ENCODE results near the gene SSC4D. TPM values are rescaled to one million over a fixed set of nuclear protein-coding genes. Genes with fewer than 3 reads are reported as not detected.

Gene SSC4D
- total and polyA plus RNA-seq, 9 of the 15 experiments (the other 6 are each of a cell fraction or from before 2014, with no cell fraction given), result 0.06 to 1.1 (median 0.85) TPM; not detected in 1

GRCh38 chr7:76393116-76394031 is 16.1 kb downstream of the SSC4D start (continued):
- TF ChIP-seq EHMT2 (IDR thresholded peaks at IDR 0.05) (no peak), RAD51 (IDR thresholded peaks at IDR 0.05; ENCODE audit: borderline replicate concordance, low read depth) (0 out of 2 replicates have a peak, but pooled peaks have one; percentile 34), TBL1XR1 (IDR thresholded peaks at IDR 0.05; ENCODE audit: low read length in 2 of 2) (no peak), ZNF280A (IDR thresholded peaks at IDR 0.05; ENCODE audit: low read depth, partially characterized antibody) (no peak), ZC3H4 (CRISPR knock-in tag; IDR thresholded peaks at IDR 0.05; ENCODE audit: borderline replicate concordance) (peak; percentile 95; the same call in 1 of the 2 replicates), STAT5B (CRISPR knock-in tag; IDR thresholded peaks at IDR 0.05) (no peak), MBD2 (IDR thresholded peaks at IDR 0.05; ENCODE audit: borderline replicate concordance, low read depth) (no peak), CREB5 (CRISPR knock-in tag; IDR thresholded peaks at IDR 0.05) (no peak), NR4A1 (CRISPR knock-in tag; IDR thresholded peaks at IDR 0.05) (0 out of 2 replicates have a peak, but pooled peaks have one; percentile 34), NR4A1 (tag; IDR thresholded peaks at IDR 0.05) (peak; percentile 77), GTF3C2 (IDR thresholded peaks at IDR 0.05; ENCODE audit: borderline replicate concordance, extremely low read depth, insufficient read length) (no peak), ETV1 (tag; conservative IDR thresholded peaks at IDR 0.05; ENCODE audit: low read depth) (no peak), SREBF2 (CRISPR knock-in tag; IDR thresholded peaks at IDR 0.05) (no peak), HINFP (tag; conservative IDR thresholded peaks at IDR 0.05; ENCODE audit: low read depth) (no peak), ZNF764 (CRISPR knock-in tag; IDR thresholded peaks at IDR 0.05; ENCODE audit: low read depth) (no peak), PTRF (tag; IDR thresholded peaks at IDR 0.05) (no peak), FOXJ3 (CRISPR knock-in tag; IDR thresholded peaks at IDR 0.05) (no peak), ZNF655 (CRISPR knock-in tag; IDR thresholded peaks at IDR 0.05) (no peak)

Data from K562 (cell line).